ENCODE data around the gene ANKH.

Gene ANKH

DNA sequence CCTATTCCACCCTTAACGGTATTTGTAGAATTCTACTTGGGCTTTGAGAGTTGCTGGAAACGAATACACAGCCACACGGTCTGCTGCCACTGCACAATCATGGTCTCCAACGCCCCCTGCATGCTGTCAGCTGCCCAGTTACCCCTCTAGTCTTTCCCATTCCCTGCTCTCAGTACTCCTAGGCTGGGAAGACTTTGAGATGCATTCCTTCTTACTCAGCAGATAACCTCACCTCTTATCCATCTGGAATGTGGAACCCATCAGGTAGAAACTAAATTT is 92.8 kb downstream of the ANKH start:
- no peak for DNase-seq
- in situ Hi-C loops (cut with HindIII; ENCODE audit: low pct_ligation_motif_present, low pct_unique_long_range_greater_than_20kb, low sequenced_read_pairs): no loop called here

- DNase-seq: no peak
- in situ Hi-C loops (cut with HindIII; ENCODE audit: low pct_ligation_motif_present, low pct_unique_long_range_greater_than_20kb, low sequenced_read_pairs): no loop called here
Observed at GRCh38 chr5:14777932-14778791, 93.4 kb downstream of the ANKH start.

GRCh38 chr5:14777187-14777586 is 94.4 kb downstream of the ANKH start:
- in situ Hi-C loops (cut with HindIII; ENCODE audit: low pct_ligation_motif_present, low pct_unique_long_range_greater_than_20kb, low sequenced_read_pairs): no loop called here
- DNase-seq: no peak

DNA sequence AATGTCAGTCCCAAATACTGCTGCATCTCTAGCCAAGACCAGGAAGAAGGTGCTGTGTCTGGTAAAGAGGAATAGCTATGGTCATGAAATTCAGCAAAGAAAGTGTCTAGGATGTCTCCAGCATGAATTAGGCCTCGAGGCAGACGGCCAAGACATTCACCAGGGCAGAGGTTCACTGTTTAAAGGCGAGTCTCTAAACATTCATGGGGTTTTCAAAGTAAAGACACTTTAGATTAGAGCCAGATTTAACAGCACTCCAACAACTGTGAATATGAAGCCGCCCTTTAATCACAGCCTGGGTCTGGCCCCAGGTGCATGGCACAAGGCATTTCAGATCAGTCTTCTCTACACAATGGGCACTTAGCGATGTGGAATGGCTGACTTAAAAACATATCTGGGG is 95.0 kb downstream of the ANKH start:
- DNase-seq: no peak
- in situ Hi-C loops (cut with HindIII; ENCODE audit: low pct_ligation_motif_present, low pct_unique_long_range_greater_than_20kb, low sequenced_read_pairs): no loop called here

DNA sequence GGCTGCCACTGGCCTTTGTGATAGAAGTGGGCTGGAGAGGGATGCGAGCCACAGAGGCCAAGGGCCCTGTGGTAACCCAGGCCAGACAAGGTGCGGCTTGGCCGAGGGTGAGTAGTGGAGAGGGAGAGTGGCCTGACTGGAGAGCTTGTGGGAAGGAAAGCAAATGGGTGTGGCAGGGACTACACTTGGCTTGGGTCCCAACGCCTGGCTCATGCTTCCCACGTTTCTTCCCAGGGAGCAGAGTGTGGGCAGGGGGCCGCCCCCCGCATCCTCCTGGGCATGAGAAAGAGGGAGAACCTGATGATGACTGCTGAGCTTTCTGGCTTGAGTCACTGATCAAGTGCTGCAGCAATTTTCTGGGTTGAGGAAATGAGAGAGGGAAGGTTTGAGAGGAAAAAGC is 95.7 kb downstream of the ANKH start:
- no peak for DNase-seq
- in situ Hi-C loops (cut with HindIII; ENCODE audit: low pct_ligation_motif_present, low pct_unique_long_range_greater_than_20kb, low sequenced_read_pairs): no loop called here

- in situ Hi-C loops (cut with HindIII; ENCODE audit: low pct_ligation_motif_present, low pct_unique_long_range_greater_than_20kb, low sequenced_read_pairs): no loop called here
- no peak for DNase-seq
Observed at GRCh38 chr5:14773588-14773987, 98.0 kb downstream of the ANKH start.

DNA sequence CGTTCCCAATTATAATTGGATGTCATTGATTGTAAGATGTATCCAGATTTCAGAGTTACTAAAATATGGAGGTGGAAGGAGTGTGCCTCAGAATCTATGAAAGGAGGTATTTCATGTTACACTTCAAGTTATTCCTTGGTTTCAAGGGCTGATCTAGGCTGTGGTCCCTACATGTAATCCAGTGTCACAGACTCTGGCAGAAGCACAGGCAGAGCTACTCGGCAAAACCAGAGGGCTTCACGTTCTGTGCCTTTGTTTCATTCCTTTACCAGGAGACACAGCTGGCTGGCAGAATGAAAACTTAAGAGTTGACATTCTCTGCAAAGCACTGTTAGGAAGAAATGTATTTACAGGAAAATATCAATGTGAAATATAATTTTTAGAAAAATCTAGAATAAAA is 99.6 kb downstream of the ANKH start:
- no peak for DNase-seq
- in situ Hi-C loops (cut with HindIII; ENCODE audit: low pct_ligation_motif_present, low pct_unique_long_range_greater_than_20kb, low sequenced_read_pairs): no loop called here

- in situ Hi-C loops (cut with HindIII; ENCODE audit: low pct_ligation_motif_present, low pct_unique_long_range_greater_than_20kb, low sequenced_read_pairs): no loop called here
- no peak for DNase-seq
Observed at GRCh38 chr5:14771189-14771588, 100.4 kb downstream of the ANKH start.

DNA sequence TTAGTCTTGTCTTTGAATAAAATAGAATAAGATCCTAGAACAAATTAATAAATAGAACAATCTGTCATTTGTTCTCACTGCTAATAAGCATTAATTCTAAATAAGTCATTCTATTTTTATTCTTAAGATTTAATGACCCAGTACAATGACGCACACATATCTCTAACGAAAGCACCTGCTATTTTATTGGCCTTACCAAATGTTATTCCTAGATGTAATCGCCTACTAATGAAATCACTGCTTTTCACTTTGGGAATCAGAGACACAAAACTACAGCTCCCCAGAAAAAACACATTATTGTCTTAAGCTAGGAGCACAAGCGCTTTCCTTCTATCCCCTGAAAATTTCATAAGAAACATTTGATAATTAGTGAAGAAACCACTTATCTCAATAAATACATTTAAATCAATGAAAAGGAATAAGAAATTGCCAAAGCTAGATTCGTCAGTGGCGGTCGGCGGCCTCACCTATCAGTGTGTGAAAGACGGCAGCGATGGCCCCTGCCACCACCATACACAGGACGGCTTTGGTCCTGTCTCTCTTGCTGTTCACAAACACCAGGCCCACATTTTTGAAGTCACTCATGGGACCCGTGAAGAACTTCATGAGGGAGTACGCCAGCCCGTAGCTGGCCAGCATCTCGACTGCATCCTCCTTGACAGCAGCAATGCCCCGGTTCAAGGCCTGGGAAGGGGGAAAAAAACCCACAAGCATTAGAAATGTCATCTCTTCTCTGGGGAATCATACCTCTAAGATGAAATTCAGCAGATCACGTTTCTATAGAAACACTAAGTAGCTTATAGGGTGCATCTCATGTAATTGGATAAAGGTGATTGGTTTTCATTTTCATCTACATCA is 102.8 kb downstream of the ANKH start:
- DNase-seq: no peak
- in situ Hi-C loops (cut with HindIII; ENCODE audit: low pct_ligation_motif_present, low pct_unique_long_range_greater_than_20kb, low sequenced_read_pairs): no loop called here

- no peak for DNase-seq
- in situ Hi-C loops (cut with HindIII; ENCODE audit: low pct_ligation_motif_present, low pct_unique_long_range_greater_than_20kb, low sequenced_read_pairs): no loop called here
Observed at GRCh38 chr5:14767735-14768507, 103.7 kb downstream of the ANKH start.

GRCh38 chr5:14767053-14767452 is 104.5 kb downstream of the ANKH start:
- DNase-seq: no peak
- in situ Hi-C loops (cut with HindIII; ENCODE audit: low pct_ligation_motif_present, low pct_unique_long_range_greater_than_20kb, low sequenced_read_pairs): no loop called here

DNA sequence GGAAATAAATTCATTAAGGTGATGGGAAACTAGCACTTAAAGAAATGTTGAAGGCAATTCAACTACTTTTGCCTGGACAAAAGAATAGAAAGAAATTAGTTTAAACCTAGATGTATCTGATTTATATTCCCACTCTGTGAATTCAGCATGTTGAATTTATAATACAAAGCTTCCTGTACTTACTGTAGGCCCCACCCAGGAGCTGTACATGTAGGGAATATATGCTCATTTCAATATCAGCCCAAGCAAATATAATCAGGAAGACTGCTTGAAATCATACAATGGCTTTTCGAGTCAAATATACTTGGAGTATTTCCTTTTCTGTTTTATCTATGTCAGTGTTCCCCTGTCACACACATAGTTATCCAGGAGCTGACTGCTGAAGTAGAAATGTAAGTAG is 105.0 kb downstream of the ANKH start:
- in situ Hi-C loops (cut with HindIII; ENCODE audit: low pct_ligation_motif_present, low pct_unique_long_range_greater_than_20kb, low sequenced_read_pairs): no loop called here
- no peak for DNase-seq

GRCh38 chr5:14765587-14765986 is 106.0 kb downstream of the ANKH start:
- in situ Hi-C loops (cut with HindIII; ENCODE audit: low pct_ligation_motif_present, low pct_unique_long_range_greater_than_20kb, low sequenced_read_pairs): no loop called here
- no peak for DNase-seq

DNA sequence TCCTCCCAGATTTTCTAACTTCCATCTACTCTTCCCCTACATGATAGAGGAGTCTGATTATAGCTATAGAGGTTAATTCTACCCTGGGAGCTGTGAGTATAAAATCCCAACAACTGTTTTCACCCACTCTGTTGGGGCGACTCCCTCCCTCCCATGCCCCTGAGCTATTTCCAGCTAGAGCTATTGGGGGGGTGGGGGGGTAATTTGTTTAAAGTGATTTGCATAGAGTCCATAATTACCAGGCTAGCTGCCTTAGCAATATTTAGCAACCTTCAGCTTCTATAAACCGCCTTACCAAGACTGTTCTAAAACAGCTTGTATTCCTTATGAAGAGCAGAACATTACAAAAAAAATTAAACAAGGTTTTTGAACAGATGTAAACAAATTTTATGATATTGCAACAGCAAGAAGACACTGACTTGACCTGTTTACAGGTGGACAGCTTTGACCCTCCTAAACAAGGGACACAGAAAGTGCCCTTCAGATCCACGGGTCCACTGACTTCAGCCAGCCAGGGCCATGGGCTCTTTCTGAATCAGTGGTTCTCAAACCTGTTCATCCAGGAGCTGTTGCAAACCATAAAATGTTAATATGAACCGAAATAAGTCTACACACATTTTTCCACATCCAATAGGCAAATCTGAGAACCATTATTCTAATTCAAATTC is 108.9 kb downstream of the ANKH start:
- in situ Hi-C loops (cut with HindIII; ENCODE audit: low pct_ligation_motif_present, low pct_unique_long_range_greater_than_20kb, low sequenced_read_pairs): no loop called here
- no peak for DNase-seq

GRCh38 chr5:14760548-14761002 is 111.0 kb downstream of the ANKH start:
- in situ Hi-C loops (cut with HindIII; ENCODE audit: low pct_ligation_motif_present, low pct_unique_long_range_greater_than_20kb, low sequenced_read_pairs): no loop called here

DNA sequence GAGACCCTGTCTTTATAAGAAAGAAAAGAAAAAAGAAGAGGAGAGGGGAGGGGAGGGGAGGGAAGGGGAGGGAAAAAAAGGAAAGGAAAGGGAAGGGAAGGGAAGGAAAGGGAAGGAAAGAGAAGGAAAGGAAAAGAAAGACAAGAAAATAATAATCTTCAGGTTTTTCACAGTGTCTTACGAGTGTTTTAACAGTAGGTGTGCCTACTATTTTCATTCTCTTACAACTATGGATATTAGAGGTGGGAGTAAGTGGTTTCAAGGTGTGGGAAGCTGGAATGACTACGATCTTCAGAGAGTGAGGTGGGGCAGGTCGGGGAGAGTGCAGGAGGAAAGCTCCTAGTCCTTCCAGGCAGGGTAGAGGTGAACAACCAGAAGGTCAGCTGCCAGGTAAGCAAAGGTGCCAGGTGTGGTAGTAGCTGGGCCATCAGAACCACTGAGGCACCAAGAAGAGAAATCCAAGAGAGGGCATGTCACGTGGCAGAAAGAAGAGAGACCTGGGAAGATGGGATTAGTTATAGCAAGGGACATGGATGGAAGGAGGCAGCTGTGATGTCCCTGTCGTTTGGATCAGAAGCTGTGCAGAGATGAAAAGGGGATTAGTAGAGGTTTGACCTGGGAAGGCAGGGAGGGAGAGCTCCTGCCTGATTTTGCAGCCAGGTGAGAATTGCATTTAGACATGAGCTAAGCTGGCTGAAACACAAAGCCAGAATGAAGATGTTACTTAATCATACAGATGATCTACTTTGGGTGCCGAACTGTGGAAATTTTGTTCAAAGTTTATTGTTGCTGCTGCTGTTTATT is 111.6 kb downstream of the ANKH start:
- DNase-seq: no peak
- in situ Hi-C loops (cut with HindIII; ENCODE audit: low pct_ligation_motif_present, low pct_unique_long_range_greater_than_20kb, low sequenced_read_pairs): no loop called here

More at GRCh38 chr5:14760548-14761002, 111.0 kb downstream of the ANKH start:
- no peak for DNase-seq

GRCh38 chr5:14757850-14758249 is 113.7 kb downstream of the ANKH start:
- in situ Hi-C loops (cut with HindIII; ENCODE audit: low pct_ligation_motif_present, low pct_unique_long_range_greater_than_20kb, low sequenced_read_pairs): no loop called here
- no peak for DNase-seq

DNA sequence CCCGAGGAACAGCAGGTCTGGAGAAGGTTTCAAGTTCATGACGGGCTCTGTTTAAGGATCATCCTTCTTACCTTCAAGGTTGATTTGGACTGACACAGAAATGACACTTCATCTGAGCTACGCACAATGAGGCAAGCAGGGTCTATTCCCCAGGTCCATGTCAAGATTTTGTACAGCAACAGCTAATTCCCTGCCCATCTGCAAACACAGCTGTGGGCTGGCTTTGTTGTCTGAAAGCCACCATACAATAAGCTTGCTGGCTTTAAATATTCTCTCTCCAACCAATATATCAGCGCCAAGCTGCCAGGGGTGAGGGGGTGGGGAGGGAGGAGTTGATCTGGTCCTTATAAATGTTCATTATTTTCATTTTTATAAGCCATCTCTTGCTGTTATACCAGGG is 115.1 kb downstream of the ANKH start:
- DNase-seq: no peak
- in situ Hi-C loops (cut with HindIII; ENCODE audit: low pct_ligation_motif_present, low pct_unique_long_range_greater_than_20kb, low sequenced_read_pairs): no loop called here

Measured in ACHN (cell line).